ENCODE measurements around the gene CAPZA2.
"Not testable (repeated sequence)": the region's sequence is repeated elsewhere in the genome, so short reads cannot be mapped to it uniquely, and the experiment has no call there.

- TF ChIP-seq, protein P1, sequence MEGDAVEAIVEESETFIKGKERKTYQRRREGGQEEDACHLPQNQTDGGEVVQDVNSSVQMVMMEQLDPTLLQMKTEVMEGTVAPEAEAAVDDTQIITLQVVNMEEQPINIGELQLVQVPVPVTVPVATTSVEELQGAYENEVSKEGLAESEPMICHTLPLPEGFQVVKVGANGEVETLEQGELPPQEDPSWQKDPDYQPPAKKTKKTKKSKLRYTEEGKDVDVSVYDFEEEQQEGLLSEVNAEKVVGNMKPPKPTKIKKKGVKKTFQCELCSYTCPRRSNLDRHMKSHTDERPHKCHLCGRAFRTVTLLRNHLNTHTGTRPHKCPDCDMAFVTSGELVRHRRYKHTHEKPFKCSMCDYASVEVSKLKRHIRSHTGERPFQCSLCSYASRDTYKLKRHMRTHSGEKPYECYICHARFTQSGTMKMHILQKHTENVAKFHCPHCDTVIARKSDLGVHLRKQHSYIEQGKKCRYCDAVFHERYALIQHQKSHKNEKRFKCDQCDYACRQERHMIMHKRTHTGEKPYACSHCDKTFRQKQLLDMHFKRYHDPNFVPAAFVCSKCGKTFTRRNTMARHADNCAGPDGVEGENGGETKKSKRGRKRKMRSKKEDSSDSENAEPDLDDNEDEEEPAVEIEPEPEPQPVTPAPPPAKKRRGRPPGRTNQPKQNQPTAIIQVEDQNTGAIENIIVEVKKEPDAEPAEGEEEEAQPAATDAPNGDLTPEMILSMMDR (conservative IDR thresholded peaks at IDR 0.05 in 1 of 2, IDR thresholded peaks at IDR 0.05 in 1 of 2; ENCODE audit: extremely low read depth in 1 of 2, insufficient read depth in 1 of 2, low read depth in 1 of 2, low read length in 2 of 2) = not testable (repeated sequence)
- TF ChIP-seq EZH2 (IDR thresholded peaks at IDR 0.05; ENCODE audit: borderline replicate concordance, low read length) = not testable (repeated sequence)
These were observed 108.8 kb downstream of the CAPZA2 start for GRCh38 chr7:116971153-116971552.
